Measurements from ENCODE around the gene EFEMP2. TPM values are rescaled to one million over a fixed set of nuclear protein-coding genes. Genes with fewer than 3 reads are reported as not detected.

The EFEMP2 gene
- total RNA-seq, 1 experiment from 2014 or later: 2.8 TPM

DNA sequence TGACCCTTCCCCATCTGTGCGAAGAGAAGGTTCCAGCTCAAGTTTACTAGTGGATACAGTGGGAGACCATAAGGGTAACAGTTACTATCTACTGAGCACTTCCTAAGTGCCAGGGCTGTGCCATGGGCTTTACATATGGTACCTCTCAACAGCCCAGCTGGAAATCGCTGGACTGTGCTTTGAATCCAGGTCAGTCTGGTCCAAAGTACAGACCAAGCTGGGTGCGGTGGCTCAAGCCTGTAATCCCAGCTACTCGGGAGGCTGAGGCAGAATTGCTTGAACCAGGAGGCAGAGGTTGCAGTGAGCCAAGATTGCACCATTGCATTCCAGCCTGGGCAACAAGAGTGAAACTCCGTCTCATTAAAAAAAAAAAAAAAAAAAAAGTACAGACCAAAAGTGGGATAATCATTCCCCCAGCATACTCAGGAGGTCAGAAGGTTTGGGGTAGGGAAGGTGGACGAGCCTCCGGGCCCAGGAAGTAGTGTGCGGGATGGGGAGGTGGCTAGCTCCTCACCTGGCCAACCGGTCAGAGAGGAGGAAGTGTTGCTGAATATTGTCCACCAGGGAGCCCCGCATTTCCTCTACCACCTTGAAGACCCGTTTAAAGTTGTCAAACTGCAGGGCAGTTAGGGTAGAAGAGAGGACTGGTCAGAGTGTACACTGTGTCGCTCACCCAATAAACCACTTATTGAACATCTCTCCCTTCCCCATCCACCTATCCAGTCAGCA, 13.4 kb upstream of the EFEMP2 start:
- DNase-seq (ENCODE audit: extremely low read depth, low read depth): no peak

GRCh38 chr11:65885231-65885630, 12.6 kb upstream of the EFEMP2 start:
- DNase-seq (ENCODE audit: extremely low read depth, low read depth): no peak

DNA sequence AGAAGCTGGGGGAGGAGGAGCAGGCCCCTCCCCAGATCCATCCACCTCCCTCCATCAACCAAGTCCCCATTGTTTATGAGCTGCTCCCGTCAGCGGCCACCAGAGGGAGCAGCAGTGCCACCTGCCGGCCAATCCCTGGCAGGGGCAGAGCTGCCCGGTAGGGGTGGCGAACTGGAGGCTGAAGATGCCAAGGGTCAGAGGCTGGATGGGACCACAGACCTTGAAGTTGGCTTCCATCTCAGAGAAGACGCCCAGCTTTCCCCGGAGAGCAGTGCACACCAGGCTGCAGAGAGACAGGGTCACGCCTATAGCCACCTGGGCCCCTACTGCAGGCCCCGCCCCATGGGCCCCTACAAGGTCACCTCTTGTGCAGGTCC, 12.1 kb upstream of the EFEMP2 start:
- peak; percentile 63 for DNase-seq (ENCODE audit: extremely low read depth, low read depth)

DNA sequence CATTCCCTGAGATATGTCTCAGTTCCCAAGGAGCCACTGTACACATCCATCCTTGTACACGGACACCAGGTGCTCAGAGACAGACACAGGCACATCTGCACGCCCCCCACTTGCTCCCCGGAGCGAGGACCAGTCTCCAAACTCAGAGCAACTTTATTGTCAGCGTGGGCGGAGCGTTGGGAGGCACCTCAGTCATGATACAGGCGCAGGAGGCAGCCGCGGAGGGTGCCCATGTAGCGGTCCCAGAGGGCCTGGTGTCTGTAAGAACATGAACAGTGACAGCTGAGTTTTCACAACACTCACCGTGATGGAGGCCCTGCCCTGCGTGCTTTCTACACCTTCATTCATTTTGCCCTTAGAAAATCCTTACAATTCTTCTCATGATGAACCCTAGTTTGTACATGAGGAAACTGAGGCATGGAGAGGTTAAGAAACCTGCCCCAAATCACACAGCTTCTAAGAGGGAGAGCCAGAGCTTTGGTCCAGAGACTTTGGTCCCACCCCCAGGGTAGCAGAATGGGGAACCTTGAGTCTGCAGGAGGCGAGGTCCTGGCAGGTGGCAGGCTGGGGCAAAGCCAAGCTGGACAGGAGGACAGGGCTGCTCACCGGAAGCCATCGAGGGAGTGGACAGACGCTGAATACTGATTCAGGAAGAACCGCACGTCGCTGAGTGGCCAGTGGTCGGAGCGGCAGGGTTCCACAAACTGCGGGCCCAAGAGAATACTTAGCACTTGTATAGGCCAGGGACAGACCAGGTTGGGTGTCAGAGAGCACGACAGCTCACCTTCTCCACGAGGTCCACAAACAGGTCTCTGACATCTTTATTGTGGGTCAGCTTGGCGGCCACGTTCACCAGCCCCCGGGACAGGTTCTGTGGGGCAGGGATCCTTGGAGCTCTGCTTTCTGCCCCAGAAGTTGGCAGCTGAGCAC, 11.5 kb upstream of the EFEMP2 start:
- DNase-seq (ENCODE audit: extremely low read depth, low read depth): no peak

DNA sequence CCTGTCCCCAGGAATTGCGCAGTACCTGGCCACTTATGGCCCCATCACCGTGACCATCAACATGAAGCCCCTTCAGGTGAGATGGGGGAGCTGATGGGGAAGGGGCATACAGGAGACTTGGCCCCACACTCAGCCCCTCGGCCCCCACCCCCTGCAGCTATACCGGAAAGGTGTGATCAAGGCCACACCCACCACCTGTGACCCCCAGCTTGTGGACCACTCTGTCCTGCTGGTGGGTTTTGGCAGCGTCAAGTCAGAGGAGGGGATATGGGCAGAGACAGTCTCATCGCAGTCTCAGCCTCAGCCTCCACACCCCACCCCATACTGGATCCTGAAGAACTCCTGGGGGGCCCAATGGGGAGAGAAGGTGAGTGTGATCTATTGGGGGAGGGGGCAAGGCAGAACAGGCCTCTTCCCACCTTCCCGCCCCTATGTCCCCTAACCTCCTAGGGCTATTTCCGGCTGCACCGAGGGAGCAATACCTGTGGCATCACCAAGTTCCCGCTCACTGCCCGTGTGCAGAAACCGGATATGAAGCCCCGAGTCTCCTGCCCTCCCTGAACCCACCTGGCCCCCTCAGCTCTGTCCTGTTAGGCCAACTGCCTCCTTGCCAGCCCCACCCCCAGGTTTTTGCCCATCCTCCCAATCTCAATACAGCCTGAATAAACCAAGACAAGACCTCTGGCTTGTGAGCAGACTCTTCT, 10.6 kb upstream of the EFEMP2 start:
- no peak for DNase-seq (ENCODE audit: extremely low read depth, low read depth)

- DNase-seq (ENCODE audit: extremely low read depth, low read depth): no peak
These were observed 9.8 kb upstream of the EFEMP2 start for GRCh38 chr11:65882120-65883057.

- no peak for DNase-seq (ENCODE audit: extremely low read depth, low read depth)
These were observed 8.3 kb upstream of the EFEMP2 start for GRCh38 chr11:65880844-65881421.

DNA sequence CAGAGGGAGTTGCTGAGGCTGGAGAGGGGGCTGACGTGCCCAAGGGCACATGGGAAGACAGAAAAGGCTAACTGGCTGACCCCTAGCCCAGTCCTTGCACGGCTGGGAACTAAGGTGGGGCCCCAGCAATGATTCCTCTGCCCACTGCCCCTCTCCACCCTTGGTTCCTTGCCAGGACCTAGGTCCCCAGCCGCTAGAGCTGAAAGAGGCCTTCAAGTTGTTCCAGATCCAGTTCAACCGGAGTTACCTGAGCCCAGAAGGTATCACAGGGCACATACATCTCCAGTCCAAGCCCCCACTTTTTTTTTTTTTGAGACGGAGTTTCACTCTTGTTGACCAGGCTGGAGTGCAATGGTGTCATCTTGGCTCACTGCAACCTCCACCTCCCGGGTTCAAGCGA, 7.4 kb upstream of the EFEMP2 start:
- DNase-seq (ENCODE audit: extremely low read depth, low read depth): no peak

GRCh38 chr11:65879617-65880016, 7.0 kb upstream of the EFEMP2 start, which contains the start of gene CTSW:
TSS of gene CTSW (plus strand) at chr11:65879837. CDS start at chr11:65879855, 18 bp downstream.
- no peak for DNase-seq (ENCODE audit: extremely low read depth, low read depth)

- DNase-seq (ENCODE audit: extremely low read depth, low read depth): peak; percentile 86
These were observed 937 bp upstream of the EFEMP2 start for GRCh38 chr11:65873318-65874156.

DNA sequence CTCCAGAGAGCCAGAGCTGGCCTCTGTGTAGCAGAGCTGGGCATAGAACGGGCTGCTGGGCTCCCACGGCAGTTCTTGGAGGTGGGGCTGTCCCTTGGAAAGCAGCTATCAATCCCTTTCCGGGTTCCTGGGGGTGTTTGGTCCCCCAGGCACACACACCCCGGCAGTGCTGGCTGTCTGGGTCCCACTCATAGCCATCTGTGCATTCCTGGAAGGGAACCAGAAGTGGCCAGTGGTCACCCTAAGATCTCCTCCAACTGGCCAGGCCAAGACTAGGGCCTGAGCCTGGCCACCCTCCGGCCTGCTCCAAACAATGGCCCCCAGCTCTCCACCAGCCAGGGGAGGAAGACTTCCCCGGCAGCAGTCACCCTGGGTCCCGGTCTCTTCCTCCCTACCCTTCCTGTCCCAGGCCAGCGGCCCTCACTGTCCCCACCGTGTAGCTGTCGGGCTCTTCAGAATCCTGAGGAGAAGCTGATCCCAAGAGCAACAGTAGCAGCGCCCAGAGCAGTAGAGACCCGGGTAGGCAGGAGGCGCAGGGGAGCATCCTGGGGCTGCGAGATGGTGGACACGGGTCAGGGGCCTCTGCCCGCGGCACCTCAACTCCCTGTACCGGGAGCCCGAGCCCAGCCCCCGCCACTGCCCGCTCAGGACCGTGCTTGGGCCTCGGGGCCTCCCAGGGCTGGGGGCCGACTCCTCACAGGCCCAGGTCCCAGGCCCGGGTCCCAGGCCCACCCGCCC, 620 bp downstream of the EFEMP2 start:
- no peak for DNase-seq (ENCODE audit: extremely low read depth, low read depth)

- DNase-seq (ENCODE audit: extremely low read depth, low read depth): no peak
These were observed 1.6 kb downstream of the EFEMP2 start for GRCh38 chr11:65870706-65871681.

- no peak for DNase-seq (ENCODE audit: extremely low read depth, low read depth)
These were observed 2.3 kb downstream of the EFEMP2 start for GRCh38 chr11:65870307-65870658.

GRCh38 chr11:65869643-65870306, 2.8 kb downstream of the EFEMP2 start:
- no peak for DNase-seq (ENCODE audit: extremely low read depth, low read depth)

- no peak for DNase-seq (ENCODE audit: extremely low read depth, low read depth)
These were observed 3.7 kb downstream of the EFEMP2 start for GRCh38 chr11:65868907-65869306.

GRCh38 chr11:65868076-65868667, 4.4 kb downstream of the EFEMP2 start:
- no peak for DNase-seq (ENCODE audit: extremely low read depth, low read depth)
